Activated CD4-positive, alpha-beta T cell treated with anti-CD3 and anti-CD28 coated beads, Interleukin-2, amount 50 U/mL, for 4 hours (primary cell): ENCODE data around the gene UNC79.

Source experiments
- DNase-seq, 2 experiments: peaks; one replicate each; pipeline ENCODE4 v3.0.0-alpha.2; 2020

Gene UNC79

DNA sequence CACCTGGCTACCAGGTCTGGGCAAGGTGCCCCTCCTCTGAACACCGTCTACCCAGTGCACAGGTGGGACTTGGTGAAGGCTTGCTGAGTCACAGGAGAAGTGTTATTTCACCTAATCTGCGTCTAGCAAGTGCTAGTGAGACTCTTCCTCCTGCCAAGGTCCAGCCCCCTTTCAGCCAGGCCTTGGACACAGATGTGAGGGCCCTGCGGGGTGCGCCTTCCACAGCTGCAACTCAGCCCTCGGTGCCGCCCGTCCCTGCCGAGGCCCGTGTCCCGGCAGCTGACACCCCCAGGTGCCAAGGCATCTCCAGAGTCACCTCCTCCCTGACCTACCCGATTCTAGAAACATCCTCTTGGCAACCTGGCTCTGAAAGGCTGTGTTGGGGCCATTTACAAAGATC lies 302.5 kb downstream of the UNC79 start:
- no peak for DNase-seq

DNA sequence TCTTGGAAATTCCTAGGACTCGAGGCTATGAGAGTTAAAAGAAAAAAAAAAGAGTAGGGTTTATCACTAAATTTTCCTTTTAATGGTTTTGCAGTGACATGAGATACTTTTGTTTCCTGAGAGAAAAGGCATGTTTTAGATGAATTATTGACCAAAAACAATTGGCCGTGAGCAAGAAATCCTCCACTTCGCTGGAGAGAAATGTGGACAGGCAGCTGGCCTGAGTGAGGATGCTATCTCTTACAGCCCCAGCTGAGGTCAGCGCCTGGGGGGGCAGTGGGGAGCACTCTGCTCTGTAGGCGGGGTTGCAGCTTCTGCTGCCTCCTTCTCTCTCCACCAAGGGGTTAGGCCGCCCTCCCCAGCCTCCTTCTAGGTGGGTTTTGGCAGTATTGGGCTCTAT lies 302.9 kb downstream of the UNC79 start:
- DNase-seq, result no peak

DNA sequence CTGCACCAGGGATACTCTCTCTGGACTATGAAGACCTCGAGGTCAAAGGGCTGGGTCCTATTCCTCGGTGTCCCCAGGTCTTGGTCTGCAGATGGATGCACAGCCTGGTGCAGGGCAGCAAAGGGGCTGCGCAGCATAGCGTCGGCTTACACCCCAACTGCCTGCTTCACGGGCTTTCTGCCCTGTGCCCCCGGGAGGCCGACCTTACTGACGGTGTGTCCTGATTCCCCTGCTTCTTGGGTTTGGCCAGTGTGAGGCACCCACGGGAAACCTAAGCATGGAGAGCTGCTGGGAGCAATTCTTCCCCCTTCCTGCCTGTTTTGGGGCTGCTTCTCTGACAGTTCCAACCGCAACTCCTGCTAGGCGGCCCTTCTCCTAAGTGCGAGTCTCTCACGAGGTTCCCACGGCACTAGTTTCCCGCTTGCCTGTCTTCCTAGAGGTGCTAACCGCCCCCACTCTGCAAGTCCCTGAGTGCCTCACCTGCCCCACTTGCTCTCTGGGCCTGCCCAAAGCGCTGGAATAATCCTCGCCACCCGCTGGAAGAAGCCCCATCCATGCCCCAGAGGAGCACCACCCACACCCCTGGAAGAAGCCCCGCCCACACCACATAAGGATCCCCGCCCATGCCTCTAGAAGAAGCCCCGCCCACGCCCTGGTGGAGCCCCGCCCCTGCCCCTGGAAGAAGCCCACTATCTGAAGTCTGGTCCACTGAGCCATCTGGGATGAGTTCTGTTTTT lies 303.5 kb downstream of the UNC79 start:
- no peak for DNase-seq

DNA sequence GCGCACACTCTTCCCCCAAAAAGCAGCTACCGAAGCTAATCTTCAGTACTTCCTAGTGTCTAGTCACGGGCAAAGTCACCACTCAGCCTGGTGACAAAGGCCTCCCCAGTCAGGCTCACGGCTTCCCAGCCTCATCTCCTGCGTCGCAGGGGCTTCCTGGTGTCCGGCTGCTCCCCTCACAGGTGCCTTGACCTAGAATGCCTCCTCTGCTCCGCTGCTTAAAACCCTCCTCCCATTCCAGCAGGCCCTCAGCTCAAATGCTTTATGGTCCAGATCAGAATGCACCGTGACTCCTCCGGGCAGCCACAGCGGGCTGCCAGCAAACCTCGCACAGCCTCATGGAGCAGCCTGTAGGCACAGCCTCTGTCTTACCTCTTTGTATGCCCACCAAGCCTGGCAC lies 304.5 kb downstream of the UNC79 start:
- no peak for DNase-seq

DNA sequence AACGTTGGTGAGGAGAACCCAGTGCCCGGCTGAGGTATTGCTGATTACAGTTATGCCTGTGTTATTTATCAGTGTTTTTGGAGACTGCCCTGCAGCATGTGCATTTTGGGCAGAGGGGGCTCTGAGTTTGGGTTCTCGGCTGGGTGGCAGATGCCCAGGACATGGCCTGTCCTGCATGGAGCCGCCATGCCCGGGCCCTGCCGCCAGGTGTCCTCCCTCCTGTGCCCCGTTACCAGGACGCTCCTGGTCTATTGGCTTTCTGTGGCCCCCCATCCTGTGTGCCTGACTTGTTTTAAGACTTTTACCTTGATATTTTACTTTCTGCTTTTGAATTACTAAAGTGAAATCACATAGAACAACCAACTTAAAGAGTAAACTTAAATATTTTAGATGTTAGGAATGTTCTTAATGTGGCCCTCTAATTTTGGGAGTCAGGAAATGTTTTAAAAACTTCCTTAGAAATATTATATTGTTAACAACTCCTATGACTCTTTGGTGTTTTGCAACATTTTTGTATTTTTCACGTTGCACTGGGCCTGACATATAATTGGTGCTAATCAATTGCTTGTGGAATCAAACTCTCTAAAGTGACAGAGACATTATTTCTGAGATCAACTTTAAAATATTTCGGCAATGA lies 305.8 kb downstream of the UNC79 start:
- DNase-seq, result no peak

DNA sequence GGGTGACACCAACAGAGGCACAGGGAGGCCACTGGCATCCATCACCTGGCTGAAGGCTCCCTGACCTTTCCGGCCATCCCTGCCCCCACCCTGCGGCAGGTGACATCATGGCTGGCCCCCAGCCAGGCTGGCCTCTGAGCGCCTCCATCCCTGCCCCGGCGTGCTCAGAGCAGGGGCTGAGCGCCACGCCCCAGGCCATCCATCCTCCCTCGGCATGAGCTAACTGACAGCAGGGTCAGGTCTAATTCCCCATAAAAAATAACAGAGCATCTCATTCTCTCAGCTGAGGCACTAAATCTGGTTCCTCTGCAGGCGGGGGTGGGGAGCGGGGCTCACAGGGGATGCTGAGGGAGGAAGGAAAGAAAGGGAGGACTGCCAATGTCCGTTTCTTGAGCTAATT lies 306.9 kb downstream of the UNC79 start:
- DNase-seq, result no peak

DNA sequence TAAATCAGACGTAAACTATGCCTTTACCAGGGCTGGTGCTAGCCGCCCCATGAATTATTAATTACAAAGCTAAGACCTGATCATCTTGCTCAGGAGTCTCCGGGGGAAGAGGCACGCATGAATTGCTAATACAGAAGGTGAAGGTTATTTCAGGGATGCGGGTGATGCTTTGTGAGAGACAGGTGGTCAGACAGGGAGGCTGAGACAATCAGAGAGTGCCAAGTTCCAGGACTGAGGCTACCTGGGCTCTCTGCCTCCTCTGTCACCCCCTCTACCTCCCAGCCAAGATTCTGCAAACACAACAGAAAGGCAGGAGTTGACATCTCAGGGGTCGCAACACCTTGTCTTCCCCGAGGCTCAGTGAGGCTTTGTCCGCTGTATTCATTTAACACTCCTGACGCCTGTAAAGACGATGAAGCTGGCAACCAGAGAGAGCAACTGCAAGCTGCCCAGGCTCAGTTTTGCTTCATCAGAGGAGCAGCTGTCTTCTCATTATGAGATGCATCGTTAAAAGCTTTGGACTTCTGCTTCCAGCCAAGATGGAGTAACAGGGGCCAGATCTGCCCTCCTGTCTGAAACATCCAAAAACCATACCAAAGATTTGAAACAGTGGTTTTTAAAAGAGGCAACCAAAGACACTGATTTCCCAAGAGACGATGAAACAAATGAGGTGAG lies 311.0 kb downstream of the UNC79 start:
- DNase-seq, result no peak

DNA sequence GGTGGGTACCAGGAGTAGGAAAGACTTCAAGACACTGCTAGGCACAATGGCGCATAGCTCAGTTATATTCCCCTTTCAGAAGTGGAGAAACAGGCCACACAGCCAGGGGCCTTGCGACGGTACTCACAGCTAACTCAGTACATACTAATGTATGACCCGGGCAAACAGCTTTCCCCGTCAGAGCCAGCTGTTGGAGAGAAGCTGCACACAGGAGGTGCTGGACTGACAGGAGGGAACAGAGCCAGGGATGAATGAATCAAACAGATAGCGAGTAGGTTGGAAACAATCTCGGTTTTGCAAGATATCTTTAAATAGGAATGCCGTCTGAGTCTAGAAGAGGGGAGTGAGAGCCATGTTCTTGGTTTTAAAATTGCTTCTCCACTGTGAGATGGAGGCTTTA lies 312.0 kb downstream of the UNC79 start:
- DNase-seq, result no peak

DNA sequence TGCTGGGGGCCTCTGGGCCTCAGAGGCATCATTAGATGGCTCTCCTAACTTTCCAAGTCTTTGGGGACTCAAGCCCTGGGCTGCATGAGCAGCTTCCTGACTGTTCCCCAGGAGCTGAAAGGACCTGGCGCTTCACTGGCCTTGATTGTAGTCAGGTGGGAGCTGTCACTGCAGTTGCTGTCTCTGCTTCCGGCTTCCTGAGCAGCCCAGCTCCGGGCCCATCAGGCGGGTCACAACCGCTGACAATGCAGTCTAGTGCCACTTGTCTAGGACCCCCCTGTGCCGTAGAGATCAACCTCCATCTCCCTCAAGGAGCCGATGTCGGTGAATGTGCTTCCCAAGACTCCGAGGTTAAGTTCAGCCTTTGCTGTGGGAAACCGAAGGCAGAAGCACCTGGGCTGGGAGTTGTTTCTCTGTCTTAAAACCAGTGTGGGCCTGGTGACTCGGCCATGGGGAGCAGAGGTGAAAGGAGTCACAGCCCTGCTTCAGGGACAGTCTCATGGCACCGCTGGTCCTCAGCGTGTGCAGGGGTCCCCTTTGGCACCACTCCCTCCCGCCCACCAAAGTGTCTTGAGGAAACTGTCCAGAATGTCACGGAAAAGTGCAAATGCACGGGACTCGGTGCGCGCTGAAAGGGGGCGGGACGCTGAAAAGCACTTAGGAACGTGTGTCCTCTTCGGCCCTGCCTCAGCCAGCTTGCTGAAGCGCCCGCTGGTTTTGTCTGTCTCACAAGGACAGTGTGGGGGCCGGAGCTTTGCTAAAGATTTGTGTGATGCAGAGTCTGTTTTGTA lies 312.7 kb downstream of the UNC79 start:
- no peak for DNase-seq

DNA sequence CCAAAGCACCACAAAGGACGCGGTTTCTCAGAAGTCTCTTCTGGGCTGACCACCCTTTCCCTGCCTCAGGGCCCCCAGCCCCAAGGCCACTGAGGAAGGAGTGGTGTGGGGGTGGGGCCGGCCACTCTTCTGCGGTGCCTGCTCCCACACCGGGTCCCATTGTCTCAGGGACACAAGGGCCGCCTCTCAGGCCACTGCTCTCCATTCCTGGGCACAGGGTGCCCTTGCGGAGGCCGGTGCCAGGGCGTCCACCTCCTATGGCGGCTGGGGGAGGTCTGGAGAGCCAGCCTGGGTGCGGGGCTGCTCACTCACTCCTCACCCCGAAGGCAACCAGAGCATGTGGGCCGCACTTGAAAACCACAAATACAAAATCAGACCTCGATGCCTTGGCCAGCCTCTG lies 313.4 kb downstream of the UNC79 start:
- DNase-seq, result no peak

DNA sequence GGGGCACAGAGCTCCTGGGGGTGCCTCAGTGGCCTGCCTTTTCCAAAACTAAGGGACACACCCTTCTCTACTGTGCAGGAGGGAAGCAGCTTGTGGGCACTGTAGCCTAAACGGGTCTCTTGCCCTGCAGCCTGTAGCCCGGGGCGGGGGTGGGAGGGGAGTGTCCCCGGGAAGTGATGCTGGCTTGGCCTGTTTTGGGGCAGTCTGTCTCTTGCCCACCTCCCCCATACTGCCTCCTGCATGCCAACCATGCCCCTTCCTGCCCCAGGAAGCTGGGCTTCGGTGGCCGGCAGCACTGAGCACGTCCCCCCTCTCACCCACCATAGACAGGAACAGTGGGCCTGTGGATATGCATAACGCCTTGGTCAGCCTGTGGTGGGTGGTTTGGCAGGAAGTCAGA lies 314.1 kb downstream of the UNC79 start:
- DNase-seq, result no peak

DNA sequence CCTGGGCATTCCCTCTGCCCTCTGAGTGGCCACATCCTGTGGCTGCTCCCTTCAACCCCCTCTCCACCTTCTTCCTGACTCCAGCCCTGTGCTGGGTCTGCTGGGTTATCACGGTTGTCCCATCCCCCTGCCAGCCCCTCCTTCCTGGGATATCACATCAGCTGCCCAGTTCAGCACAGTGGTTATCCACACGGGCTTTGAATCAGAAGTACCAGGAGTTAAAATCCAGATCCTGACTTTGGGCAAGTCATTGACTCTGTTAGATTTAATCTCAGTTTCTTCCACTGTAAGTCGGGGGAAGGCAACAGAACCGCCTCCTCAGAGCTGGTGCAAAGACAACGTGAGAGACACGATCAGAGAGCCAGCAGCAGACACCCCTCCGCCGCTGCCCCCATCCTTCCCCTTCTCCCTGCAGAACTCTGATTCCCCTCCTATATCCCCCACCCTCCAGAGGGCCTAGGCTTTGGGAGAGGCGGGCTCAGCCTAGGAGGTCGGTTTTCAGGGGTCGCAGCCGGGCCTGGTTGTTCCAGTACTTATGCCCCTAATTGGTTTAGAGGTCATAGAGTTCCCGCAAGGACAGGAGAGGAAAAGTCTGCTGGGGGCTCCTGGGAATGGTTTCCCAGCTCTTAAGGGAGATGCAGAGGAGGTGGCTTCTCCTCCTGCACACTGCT lies 315.0 kb downstream of the UNC79 start:
- no peak for DNase-seq

DNA sequence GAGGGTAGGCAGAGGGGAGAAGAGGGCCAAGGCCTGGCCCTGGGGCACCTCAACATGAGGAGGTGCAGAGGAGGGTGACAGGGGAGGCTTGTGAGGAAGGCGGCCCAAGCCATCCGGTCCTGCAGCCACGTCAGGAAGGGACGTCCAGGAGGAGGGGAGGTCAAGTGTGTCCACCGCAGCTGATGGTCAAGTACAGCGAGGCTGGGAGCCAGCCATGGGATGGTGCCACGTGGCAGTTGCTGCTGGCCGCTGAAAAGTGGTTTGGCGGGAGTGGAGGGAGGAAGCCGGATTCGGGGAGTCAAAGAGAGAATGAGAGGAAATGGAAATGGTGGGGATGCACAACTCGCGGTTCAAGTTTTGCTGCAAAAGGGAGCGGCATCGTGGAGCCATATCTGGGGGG lies 316.4 kb downstream of the UNC79 start:
- no peak for DNase-seq

DNA sequence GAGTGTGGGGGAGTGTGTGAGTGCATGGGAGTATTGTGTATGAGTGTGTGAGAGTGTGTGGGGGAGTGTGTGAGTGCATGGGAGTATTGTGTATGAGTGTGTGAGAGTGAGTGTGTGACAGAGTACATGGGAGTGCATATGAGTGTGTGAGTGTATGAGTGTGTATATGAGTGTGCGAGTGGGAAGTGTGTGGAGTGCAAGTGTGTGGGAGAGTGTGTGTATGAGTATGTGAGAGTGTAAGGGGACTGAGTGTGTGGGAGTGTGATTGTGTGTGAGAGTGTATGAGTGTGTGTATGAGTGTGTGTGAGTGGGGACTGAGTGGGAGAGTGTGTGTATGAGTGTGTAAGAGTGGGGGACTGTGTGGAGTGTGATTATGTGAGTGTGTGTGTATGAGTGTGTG lies 316.8 kb downstream of the UNC79 start:
- DNase-seq, result no peak

DNA sequence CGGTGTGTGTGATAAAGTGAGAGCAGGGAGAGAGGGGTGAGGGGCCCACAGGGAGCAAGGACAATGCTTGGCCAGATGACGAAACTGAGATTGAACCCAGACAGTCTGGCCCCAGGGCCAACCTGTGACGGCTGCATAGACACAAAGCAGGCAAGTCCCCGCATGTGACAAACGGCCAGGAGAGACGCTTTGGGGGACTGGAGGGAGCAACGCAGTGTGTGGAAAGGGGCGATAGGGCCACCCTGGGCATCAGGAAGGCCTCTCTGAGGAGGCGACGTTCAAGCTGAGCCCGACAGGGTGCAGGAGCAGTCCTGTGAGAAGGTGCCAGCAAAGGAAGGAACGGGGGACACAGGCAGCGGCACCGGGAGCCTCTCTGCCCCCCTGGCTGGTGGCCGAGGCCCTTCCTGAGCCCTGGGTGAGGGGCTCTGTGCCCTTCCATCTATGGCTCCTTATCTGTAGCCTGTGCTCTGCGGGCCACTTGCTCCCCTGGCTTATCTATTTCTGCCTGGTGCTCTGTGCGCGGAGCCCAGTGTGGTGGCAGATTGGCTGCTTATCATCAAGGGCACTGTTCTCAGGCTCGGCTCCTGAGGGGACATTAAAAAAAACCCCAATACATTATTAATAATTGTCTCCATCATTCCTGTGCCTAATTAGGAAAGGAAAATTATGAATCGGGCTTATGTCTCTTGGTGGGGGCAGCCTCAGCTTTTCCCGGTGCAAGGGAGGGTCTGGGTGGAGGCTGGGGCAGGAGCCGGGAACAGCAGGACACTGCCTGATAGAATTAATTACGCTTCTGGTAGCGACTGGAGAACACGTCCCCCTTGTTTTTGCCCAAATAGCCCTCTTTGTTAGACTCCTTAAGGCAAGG lies 317.7 kb downstream of the UNC79 start:
- no peak for DNase-seq

DNA sequence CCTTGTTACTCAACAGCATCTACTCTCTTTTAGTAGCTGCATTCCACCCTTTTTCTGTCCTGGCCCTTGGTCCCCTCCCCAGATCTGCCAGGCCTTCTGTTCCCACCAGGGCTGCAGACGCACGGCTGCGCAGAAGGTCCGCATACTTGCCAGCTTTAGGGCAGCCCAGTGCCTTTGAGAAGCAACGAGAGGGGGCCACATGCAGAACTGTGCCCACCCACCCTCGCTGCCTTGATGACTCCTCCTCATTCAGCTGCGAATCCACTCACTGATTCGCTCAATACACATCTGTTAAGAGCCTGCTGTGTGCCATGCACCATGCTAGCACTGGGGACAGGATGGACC lies 318.3 kb downstream of the UNC79 start:
- no peak for DNase-seq

DNA sequence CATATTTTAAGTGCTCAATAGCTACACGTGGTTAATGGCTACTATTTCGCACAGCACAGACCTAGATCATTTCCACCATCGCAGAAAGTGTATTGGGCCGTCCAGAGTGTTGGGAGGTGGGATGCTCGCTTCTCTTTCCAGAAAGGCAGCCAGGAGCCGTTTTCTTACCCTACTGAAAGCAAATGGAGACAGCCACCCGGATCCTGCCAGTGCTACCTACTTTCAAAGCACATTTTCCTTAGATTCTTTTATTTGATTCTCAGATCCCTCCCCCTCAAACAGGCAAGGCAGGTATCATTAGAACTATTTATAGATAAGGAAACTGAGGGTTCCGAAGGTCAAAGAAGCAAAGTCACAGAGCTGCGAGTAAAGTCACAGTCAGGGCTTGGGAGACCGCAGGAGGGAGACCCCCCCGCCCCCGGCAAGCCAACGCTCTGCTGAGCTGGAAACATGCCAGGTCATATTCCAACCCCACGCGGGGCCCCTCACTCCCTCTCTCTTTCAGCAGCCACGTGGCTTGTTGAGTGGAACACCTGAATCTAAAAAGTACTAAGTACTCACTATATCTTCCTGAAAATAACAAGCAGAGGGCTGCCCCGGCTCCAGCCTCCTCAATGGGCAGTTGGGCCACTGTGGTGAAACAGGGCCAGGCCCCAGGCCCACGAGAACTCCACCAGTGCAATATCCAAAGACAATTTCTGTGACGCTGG lies 321.4 kb downstream of the UNC79 start:
- DNase-seq, result no peak

DNA sequence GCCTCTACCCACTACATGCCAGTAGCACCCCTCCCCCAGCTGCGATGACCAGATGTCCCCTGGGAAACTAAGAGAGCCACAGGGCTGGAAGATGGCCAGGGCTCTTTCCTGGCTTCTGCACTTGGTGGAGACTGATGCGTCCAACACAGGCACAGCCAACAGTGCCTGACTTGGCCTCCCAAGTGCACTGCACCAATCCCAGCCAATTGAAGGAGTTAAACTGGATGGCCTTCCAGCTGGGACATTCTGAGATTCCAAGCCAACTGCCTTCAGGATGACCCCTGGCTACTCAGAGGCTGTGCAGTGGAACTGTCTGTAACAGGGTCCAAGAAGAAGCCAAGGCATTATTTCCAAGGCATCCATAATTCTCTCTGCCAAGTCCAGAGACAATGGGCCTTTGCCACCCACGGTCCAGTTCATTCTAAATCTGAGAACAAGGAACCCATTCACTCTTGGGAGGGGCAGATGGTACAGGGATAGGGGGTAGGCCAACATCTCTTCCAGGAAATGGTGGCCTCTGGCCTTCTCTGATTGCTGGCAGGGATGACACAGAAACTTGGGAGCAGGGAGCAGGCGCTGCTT lies 322.3 kb downstream of the UNC79 start:
- no peak for DNase-seq

DNA sequence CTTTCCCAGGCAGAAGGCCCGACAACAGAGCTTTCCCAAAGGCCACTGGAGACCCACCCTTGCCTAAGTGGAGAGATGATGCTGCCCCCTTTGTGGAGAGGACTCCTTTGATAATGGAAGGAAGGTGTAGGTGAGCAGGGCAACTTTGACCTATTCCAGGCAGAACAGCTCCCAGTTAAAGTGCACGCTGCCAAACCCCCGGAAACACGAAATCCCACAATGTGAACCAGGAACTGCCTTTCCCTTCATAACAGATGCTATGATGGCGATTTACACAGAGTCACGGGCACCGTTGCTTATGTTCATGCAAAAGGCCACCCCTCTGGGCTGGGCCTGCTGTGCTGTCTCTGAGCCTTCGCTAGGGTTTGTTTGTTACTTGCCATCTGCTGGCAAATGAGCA lies 322.9 kb downstream of the UNC79 start:
- no peak for DNase-seq

DNA sequence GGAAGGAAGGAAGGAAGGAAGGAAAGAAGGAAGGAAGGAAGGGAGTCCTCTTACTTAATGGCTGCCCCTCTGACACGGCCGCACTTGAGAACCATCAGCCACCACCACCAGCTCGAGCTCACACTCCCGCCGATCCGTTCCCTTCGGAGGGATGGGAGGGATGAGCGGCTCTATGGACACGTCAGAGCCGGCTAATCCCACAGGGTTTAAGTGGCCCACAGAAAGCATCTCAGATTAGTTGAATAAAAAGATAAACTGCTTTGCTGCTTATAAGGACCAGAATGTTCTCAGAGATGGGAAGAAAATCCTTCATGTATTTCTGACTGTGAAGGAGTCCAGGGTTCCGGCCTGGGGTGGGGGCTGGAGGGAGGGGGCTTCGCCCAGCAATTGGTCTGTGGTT lies 326.5 kb downstream of the UNC79 start:
- no peak for DNase-seq
